SU-DHL-6 (cell line): ENCODE data around the gene SAPCD1.

Experiments
- H2AFZ ChIP-seq: fragments of 200-600 bp; sonication (generic); 2 replicates; pipeline ENCODE4 v1.6.1; 2014; ENCODE audit warnings: low read depth, mild to moderate bottlenecking, moderate library complexity, mixed read lengths, antibody characterized with exemption, low read length; ENCODE audit not compliant: severe bottlenecking
- H3F3A ChIP-seq: fragments of 200-600 bp; shearing (Covaris generic); 2 replicates; pipeline ENCODE4 v1.6.0; 2016; ENCODE audit warnings: antibody characterized with exemption, mild to moderate bottlenecking; ENCODE audit not compliant: insufficient read depth
- H3K27ac ChIP-seq: fragments of 200-600 bp; sonication (generic); 2 replicates; pipeline ENCODE4 v1.5.1; 2016; ENCODE audit warnings: low read depth, mild to moderate bottlenecking, low read length, moderate library complexity, mixed read lengths
- H3K27me3 ChIP-seq: fragments of 200-600 bp; sonication (generic), shearing (Covaris generic); 2 replicates; pipeline ENCODE4 v1.6.0; 2014; ENCODE audit warnings: mild to moderate bottlenecking, low read length
- H3K36me3 ChIP-seq: fragments of 200-600 bp; sonication (generic); 2 replicates; pipeline ENCODE4 v1.6.1; 2014; ENCODE audit warnings: mild to moderate bottlenecking, low read length, mixed read lengths
- H3K4me2 ChIP-seq: fragments of 300-600, 200-600 bp; shearing (Covaris generic), sonication (generic); 2 replicates; pipeline ENCODE4 v1.6.0; 2014; ENCODE audit warnings: low read length, low read depth, mild to moderate bottlenecking; ENCODE audit not compliant: poor library complexity, severe bottlenecking
- H3K4me3 ChIP-seq: fragments of 200-600 bp; sonication (generic); 2 replicates; pipeline ENCODE4 v1.5.1; 2014; ENCODE audit warnings: antibody characterized with exemption, low read length, mild to moderate bottlenecking, mixed read lengths; ENCODE audit not compliant: insufficient read depth, poor library complexity, severe bottlenecking
- H3K79me2 ChIP-seq: fragments of 200-600 bp; sonication (generic); 2 replicates; pipeline ENCODE4 v1.6.1; 2014; ENCODE audit warnings: mild to moderate bottlenecking, low read length, moderate library complexity; ENCODE audit not compliant: insufficient read depth
- H3K9ac ChIP-seq: fragments of 200-600 bp; sonication (generic); 2 replicates; pipeline ENCODE4 v1.7.0; 2014; ENCODE audit warnings: mild to moderate bottlenecking, low read length
- H3K9me2 ChIP-seq: fragments of 200-600 bp; sonication (generic); replicated peaks from 2 replicates; pipeline ENCODE4 v1.6.1; 2014; ENCODE audit warnings: low read length; ENCODE audit not compliant: insufficient read depth
- H3K9me3 ChIP-seq: fragments of 200-600 bp; sonication (generic); 2 replicates; pipeline ENCODE4 v1.6.1; 2014; ENCODE audit warnings: low read length, mixed read lengths; ENCODE audit not compliant: insufficient read depth
- H4K20me1 ChIP-seq: fragments of 200-600 bp; sonication (generic); 2 replicates; pipeline ENCODE4 v1.6.1; 2014; ENCODE audit warnings: low read depth, mild to moderate bottlenecking, antibody characterized with exemption, low read length, moderate library complexity, mixed read lengths
- EZH2phosphoT487 ChIP-seq: fragments of 200-600 bp; sonication (generic), shearing (Covaris generic); conservative IDR thresholded peaks from 2 replicates; pipeline ENCODE4 v1.6.1; 2018; ENCODE audit warnings: mild to moderate bottlenecking, antibody characterized with exemption, low read length, moderate library complexity, mixed read lengths
- TF ChIP-seq, protein P1 (sequence below): fragments of 200-600 bp; sonication (generic); IDR thresholded peaks from one replicate; pipeline ENCODE4 v1.5.1; 2017; ENCODE audit warnings: antibody characterized with exemption, mild to moderate bottlenecking, low read length, moderate library complexity; ENCODE audit not compliant: insufficient read depth, poor library complexity, severe bottlenecking

The SAPCD1 gene

DNA sequence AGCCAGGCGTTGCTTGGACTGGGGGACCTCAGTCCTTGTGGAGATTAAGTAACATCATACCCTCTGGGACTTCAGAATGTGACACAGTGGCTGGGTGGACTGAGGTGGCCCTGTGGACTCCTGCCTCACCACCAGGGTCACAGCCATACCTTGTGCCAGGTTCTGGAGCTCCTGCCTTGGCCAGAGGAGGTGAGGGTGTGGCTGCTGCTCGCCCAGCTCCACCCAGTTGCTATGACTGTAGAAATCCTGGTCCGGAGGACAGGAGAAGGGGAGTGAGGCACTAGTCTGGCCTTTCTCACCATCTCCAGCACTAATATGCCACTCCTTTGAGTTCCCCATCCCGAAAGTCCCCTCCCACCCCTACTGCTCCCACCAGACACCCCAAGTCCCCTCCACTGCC is 12.7 kb downstream of the SAPCD1 start:
- no peak for TF ChIP-seq EZH2phosphoT487
- H3F3A ChIP-seq, result no peaks in the 10 kb centered on the region; the same call in 1 of the 2 replicates
- H3K9ac ChIP-seq, result no peak overlapping the region
- H3K79me2 ChIP-seq, result no peaks in the 10 kb centered on the region
- no peaks in the 10 kb centered on the region for H3K27me3 ChIP-seq
- no peak overlapping the region for H3K4me2 ChIP-seq
- no peaks in the 10 kb centered on the region for H3K9me2 ChIP-seq
- H2AFZ ChIP-seq, result no peak overlapping the region
- no peaks in the 10 kb centered on the region for H3K9me3 ChIP-seq
- H3K36me3 ChIP-seq, result no peaks in the 10 kb centered on the region
- no peak overlapping the region for H3K27ac ChIP-seq
- H3K4me3 ChIP-seq, result no peak overlapping the region
- no peaks in the 10 kb centered on the region for H4K20me1 ChIP-seq

DNA sequence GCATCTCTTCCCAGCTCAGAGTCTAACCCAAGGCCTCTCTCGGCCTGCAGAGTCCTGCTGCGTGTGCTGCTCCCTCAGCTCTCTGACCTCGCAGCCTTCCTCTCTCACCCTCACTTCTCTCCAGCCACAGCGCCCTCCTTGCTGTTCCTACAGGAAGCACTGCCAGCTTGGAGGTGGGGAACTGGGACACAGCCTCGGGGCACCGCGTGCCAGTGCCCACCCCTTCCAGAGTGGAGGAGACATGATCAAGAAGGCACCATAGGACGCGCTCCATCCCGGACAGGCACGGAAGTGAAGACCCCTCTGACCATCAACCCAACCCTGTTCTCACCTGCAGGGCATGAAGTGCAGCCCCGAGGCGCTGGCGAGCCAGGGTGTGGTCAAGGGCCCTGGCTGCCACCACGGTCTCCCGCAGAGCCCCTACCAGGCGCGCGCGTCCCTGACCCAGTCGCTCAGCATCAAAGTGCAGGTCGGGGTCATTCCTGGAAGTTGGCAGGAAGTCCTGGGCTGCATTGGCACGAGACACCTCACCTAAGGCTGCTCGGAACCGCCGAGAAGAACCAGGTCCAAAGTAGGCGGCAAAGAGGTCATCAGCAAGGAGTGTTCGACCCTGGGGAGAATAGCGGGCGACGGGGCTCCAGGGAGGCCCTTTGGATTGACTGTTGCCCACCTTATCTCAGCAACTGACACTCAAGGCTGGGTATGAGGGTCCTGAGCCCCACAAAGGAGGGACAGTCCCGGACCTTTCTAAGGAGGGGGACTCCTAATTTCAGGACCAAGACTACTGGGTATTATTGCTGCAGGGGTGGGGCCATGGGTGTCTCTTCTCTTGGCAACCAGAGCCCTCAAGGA is 13.4 kb downstream of the SAPCD1 start:
- no peaks in the 10 kb centered on the region for H3K27me3 ChIP-seq
- no peak overlapping the region for H3K4me3 ChIP-seq
- H3K9ac ChIP-seq, result no peak overlapping the region
- H3K79me2 ChIP-seq, result no peaks in the 10 kb centered on the region
- no peak overlapping the region for H3K4me2 ChIP-seq
- H3K36me3 ChIP-seq, result no peaks in the 10 kb centered on the region
- H4K20me1 ChIP-seq, result no peaks in the 10 kb centered on the region
- H3K9me2 ChIP-seq, result no peaks in the 10 kb centered on the region
- H3F3A ChIP-seq, result no peaks in the 10 kb centered on the region; the same call in 1 of the 2 replicates
- TF ChIP-seq EZH2phosphoT487, result no peak
- TF ChIP-seq, protein P1, sequence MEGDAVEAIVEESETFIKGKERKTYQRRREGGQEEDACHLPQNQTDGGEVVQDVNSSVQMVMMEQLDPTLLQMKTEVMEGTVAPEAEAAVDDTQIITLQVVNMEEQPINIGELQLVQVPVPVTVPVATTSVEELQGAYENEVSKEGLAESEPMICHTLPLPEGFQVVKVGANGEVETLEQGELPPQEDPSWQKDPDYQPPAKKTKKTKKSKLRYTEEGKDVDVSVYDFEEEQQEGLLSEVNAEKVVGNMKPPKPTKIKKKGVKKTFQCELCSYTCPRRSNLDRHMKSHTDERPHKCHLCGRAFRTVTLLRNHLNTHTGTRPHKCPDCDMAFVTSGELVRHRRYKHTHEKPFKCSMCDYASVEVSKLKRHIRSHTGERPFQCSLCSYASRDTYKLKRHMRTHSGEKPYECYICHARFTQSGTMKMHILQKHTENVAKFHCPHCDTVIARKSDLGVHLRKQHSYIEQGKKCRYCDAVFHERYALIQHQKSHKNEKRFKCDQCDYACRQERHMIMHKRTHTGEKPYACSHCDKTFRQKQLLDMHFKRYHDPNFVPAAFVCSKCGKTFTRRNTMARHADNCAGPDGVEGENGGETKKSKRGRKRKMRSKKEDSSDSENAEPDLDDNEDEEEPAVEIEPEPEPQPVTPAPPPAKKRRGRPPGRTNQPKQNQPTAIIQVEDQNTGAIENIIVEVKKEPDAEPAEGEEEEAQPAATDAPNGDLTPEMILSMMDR, result no peak
- no peak overlapping the region for H2AFZ ChIP-seq
- no peak overlapping the region for H3K27ac ChIP-seq
- H3K9me3 ChIP-seq, result no peaks in the 10 kb centered on the region

DNA sequence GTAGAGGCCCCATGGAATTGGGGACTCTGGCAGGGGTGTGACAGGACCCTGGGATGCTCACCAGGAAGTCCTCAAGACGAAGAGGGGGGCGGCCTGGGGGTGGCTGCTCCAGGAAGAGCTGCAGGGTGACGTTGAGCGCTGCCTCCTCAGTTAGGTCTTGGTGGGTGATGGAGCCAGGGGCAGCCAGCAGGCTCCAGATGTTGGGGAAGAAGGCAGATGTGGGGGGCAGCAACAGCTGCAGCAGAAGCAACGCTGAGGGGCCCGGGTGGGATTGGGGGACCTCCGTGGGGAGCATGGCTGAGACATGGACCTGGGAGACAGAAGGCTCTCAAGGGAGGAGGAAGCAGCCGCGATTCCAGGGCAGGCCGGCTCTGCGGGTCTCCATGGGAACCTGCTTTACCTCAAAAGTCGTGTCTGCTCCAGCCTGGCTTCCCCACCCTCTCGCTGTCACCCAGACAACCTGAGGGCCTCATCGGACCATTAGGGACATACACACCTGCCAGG is 14.1 kb downstream of the SAPCD1 start:
- Histone ChIP-seq H3K4me3 (no peak overlapping the region), H3F3A (no peaks in the 10 kb centered on the region; the same call in 1 of the 2 replicates), H3K9ac (no peak overlapping the region), H4K20me1 (no peaks in the 10 kb centered on the region), H3K9me2 (no peaks in the 10 kb centered on the region), H2AFZ (no peak overlapping the region), H3K27ac (no peak overlapping the region), H3K4me2 (no peak overlapping the region), H3K36me3 (no peaks in the 10 kb centered on the region), H3K27me3 (no peaks in the 10 kb centered on the region), H3K79me2 (no peaks in the 10 kb centered on the region), H3K9me3 (no peaks in the 10 kb centered on the region)
- TF ChIP-seq, protein P1, result no peak
- TF ChIP-seq EZH2phosphoT487, result no peak

GRCh38 chr6:31776989-31777666 is 14.7 kb downstream of the SAPCD1 start, which contains the start of gene VWA7:
Gene VWA7, minus strand, starts transcription at chr6:31777328. Its CDS starts 549 bp downstream, at chr6:31776779.
- no peak within 1 kb of the TSS for H3K4me3 ChIP-seq
- H3K27ac ChIP-seq, result no peak within 1 kb of the TSS
- no peaks in the 10 kb centered on the region for H3K79me2 ChIP-seq
- H4K20me1 ChIP-seq, result no peaks in the 10 kb centered on the region
- no peaks in the 10 kb centered on the region for H3K9me2 ChIP-seq
- H3K9ac ChIP-seq, result no peak within 1 kb of the TSS
- no peaks in the 10 kb centered on the region for H3K9me3 ChIP-seq
- H3F3A ChIP-seq, result no peaks in the 10 kb centered on the region; the same call in 1 of the 2 replicates
- no peaks in the 10 kb centered on the region for H3K36me3 ChIP-seq
- no peak for TF ChIP-seq EZH2phosphoT487
- TF ChIP-seq, protein P1, result no peak
- no peak within 1 kb of the TSS for H3K4me2 ChIP-seq
- H3K27me3 ChIP-seq, result no peaks in the 10 kb centered on the region
- H2AFZ ChIP-seq, result no peak within 1 kb of the TSS
